OCI-LY3 (cell line): ENCODE measurements around the gene PIK3R3.

Experiments used
- EZH2phosphoT487 ChIP-seq: fragments of 200-600 bp; shearing (Covaris generic); IDR thresholded peaks from 2 replicates; pipeline ENCODE4 v1.6.1; 2018; ENCODE audit warnings: antibody characterized with exemption, mixed run types, low read depth
- TF ChIP-seq, protein P1 (sequence below): fragments of 200-600, 300-600 bp; sonication (generic); IDR thresholded peaks from 2 replicates; pipeline ENCODE4 v1.5.1; 2014; ENCODE audit warnings: antibody characterized with exemption, low read length, low read depth

DNA sequence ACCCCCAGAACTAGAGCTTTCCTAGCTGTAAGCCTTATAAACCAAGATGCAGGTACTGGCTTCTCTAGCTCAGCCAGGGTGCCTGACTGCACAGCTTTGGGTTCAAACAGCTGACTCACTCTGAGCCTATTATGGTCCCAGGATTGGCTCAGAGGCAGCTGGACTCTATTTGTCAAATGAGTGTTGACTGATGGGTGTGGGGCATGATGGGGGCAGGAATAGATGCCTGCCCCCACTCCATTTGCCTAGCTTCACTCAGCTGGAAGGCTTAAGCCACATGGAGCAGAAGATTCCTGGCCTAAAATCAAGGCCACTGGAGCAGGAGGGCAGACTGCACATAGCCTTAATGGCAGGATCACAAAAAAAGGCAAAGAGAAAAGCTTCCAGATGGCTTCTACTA lies 90.5 kb downstream of the PIK3R3 start:
- TF ChIP-seq, protein P1, sequence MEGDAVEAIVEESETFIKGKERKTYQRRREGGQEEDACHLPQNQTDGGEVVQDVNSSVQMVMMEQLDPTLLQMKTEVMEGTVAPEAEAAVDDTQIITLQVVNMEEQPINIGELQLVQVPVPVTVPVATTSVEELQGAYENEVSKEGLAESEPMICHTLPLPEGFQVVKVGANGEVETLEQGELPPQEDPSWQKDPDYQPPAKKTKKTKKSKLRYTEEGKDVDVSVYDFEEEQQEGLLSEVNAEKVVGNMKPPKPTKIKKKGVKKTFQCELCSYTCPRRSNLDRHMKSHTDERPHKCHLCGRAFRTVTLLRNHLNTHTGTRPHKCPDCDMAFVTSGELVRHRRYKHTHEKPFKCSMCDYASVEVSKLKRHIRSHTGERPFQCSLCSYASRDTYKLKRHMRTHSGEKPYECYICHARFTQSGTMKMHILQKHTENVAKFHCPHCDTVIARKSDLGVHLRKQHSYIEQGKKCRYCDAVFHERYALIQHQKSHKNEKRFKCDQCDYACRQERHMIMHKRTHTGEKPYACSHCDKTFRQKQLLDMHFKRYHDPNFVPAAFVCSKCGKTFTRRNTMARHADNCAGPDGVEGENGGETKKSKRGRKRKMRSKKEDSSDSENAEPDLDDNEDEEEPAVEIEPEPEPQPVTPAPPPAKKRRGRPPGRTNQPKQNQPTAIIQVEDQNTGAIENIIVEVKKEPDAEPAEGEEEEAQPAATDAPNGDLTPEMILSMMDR, result no peak
- TF ChIP-seq EZH2phosphoT487, result no peak
